Fibroblast of skin of left biceps (primary cell): ENCODE results near the gene NCOA4.
"Not testable (repeated sequence)": the region's sequence is repeated elsewhere in the genome, so short reads cannot be mapped to it uniquely, and the experiment has no call there.

Experiments used
- DNase-seq, 2 experiments: peaks; one replicate each; pipeline ENCODE4 v3.0.0-alpha.2; 2013; ENCODE audit warnings: low read depth in 2 of 2

The NCOA4 gene

GRCh38 chr10:46019569-46020343 is 10.7 kb downstream of the NCOA4 start:
- DNase-seq: no peak

- DNase-seq: no peak
These were observed 11.3 kb downstream of the NCOA4 start for GRCh38 chr10:46019177-46019528.

GRCh38 chr10:46018453-46019176 is 11.8 kb downstream of the NCOA4 start:
- no peak for DNase-seq

DNA sequence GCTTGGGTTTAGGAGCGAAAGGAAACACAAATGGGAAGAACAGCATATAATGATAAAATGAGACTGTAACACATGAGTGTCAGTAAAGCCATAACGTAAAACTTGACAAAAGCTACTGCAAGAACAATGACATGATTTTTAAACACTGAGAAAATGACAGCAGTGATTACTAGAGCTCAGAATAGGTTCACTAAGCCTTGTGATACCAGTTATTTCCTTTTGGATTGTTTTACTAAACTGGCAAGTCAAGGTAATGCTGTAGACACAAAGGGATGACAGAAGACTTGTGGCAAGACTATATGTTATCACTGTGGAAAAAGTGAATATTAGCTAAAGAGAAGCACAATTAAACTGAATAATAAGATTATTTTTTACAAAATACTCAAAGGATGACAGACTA is 12.7 kb downstream of the NCOA4 start:
- DNase-seq: no peak

DNA sequence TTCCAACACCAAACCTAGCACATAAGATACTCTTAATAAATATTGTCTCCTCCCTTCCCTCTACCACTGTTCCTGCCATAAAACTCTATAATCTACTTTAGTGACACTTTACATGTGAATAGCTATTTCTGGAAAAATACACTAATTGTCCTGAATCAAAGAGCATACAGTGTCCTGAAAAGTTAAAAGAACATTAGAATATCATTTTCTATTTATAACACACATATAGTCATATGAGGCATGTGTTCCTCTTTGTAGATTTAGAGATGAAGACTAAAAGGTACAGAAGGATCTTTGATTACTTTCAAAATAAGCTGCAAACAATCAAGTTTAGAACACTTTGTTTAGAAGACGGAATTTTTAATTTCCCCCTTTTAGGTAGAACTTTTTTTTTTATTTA is 13.6 kb downstream of the NCOA4 start:
- DNase-seq: no peak

GRCh38 chr10:46016190-46016589 is 14.2 kb downstream of the NCOA4 start:
- no peak for DNase-seq

DNA sequence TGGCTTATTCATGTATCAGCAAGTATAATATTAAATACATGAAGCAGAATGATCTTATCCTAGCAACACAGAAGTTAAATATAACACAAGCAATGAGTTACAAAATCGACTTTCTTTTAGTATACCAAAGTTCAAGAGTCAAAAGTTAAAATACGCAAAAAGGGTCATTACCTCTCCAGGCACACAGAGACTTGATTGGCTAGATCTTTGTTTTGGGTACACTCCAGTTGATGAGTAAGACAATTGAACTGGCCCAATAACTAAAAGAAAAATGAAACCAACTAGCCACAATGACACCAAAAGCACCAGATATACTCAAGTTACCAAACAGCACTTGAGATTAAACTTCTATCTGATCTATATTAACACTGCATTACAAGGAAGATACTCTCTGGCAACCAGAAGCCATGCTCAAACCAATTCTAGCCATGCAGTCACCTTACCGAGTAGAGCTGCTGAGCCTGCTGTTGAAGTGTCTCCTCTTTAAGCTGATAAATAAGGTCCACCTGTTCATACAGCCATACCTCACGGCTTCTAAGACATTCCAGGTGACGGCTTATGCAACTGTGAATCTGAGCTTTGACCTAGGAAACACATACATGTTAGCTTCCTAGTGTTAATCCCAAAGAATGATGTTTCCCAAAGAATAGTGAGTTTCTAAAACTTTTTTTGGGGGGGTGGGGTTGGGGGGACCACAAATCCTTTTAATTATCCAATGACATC is 15.6 kb downstream of the NCOA4 start:
- no peak for DNase-seq

GRCh38 chr10:46014206-46014605 is 16.2 kb downstream of the NCOA4 start:
- no peak for DNase-seq

- DNase-seq: no peak
These were observed 17.7 kb downstream of the NCOA4 start for GRCh38 chr10:46012746-46013145.

DNA sequence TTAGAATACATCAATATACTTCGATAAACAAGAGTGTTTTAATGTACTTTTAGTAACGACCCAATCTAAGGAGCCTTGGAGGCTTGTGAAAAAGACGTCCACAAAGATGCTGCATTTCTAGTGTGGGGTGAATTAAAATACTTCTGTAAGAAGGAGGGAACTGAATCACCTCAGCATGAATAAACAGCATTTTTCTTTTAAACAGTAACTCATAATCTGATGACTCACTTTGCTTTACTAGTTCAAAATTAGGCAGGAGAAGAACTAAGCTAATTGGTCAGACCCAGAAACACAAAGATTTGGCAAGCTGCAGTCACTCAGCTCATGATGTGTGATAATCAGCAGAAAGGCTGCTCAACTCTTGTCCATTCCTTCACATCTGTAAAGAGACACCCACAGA is 24.2 kb downstream of the NCOA4 start:
- peak in 1 of 2 experiments; percentile 49 for DNase-seq

GRCh38 chr10:46005383-46005782 is 25.0 kb downstream of the NCOA4 start:
- no peak for DNase-seq

DNA sequence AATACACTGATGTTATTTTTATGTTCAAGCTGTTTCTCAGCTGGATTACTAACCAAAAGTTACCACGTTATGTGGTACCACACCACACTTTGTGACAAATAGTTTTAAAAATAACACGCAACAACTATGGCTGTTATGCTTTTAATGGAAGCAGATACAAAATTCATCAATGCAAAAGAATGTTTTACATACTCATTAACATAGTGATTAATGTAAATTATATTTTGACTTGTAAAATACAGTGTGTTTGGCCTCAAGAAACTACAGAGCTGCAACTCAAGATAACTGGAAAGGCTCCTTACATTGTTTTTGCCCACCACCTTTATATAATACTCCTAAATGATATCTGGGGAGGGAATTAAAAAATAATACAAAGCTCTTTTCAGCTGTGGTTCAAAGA is 25.5 kb downstream of the NCOA4 start:
- no peak for DNase-seq

DNA sequence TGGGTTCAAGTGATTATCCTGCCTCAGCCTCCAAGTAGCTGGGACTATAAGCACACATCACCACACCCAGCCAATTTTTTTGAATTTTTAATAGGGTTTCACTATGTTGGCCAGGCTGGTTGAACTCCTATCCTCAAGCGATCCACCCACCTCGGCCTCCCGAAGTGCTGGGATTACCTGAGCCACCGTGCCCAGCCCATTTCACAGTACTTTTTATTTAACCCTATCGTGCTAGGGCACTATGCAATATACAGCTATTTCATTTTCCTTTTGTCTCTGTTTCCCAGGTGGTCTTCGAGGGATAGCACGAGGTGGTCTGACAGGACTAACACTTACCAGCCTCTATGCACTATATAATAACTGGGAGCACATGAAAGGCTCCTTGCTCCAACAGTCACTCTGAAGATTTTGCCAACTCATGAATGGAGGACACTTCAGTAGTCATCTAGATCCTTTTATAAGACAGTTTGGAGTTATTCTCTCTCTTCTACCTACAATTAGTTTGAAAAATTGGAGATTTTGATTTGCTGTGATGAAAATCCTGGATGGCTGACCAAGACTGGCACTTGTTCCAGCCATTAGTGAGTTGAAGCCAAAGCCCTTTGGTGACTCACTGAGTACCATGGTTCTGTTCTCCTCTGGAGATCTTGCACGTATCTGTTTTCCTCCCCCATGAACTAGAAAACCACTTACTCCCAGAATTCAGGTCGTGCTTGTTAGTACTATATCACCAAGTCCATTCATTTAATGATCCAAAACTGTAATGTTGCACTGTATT is 27.3 kb downstream of the NCOA4 start:
- DNase-seq: no peak

- not testable (repeated sequence) for DNase-seq
These were observed 28.2 kb downstream of the NCOA4 start for GRCh38 chr10:46002189-46002687.

GRCh38 chr10:46001187-46001756 is 29.2 kb downstream of the NCOA4 start:
- no peak for DNase-seq

DNA sequence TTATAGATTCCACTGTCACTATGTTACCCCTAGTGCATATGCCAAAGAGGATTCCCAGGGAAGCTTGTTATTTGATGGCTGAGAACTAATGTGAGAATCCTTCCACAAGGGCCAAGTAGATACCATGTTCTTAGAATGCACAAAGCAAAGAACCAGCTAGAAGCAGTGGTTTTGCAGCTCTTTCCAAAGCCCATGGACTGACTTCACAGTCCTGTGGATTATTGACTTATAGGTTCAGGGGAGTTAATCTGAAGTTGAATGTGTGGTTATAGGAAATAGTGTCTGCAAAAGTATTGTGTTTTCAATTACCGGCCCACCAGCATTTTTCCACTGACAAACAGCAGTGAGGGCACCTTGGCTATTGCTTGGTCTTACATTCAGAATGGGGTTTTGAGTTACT is 29.9 kb downstream of the NCOA4 start:
- DNase-seq: no peak

DNA sequence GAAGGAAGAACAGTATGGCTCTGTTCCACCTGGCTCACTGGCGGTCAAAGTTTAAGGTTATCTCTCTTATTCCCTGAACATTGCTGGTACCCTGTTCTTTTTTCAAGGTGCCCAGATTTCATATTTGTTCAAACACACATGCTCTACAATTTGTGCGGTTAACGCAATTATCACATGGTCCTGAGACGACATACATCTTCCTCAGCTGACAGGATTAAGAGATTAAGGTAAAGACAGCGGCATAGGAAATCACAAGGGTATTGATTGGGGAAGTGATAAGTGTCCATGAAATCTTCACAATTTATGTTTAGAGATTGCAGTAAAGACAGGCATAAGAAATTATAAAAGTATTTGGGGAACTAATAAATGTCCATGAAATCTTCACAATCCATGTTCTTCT is 30.5 kb downstream of the NCOA4 start:
- not testable (repeated sequence) for DNase-seq

GRCh38 chr10:45997994-45998763 is 32.2 kb downstream of the NCOA4 start:
- DNase-seq: no peak

DNA sequence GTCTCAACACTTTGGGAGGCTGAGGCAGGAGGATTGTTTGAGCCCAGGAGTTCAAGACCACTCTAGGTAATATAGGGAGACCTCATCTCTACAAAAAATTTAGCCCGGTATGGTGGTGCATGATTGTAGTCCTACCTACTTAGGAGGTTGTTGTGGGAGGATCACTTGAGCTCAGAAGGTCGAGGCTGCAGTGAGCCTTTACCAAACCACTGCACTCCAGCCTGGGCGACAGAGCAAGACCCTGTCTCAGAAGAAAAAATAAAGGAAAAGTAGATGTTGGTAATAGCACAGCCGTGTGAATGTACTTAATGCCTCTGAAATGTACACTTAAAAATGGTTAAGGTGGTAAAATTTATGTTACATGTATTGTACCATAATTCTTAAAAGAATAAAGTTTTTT is 32.9 kb downstream of the NCOA4 start:
- DNase-seq: no peak

- not testable (repeated sequence) for DNase-seq
These were observed 44.8 kb downstream of the NCOA4 start for GRCh38 chr10:45985590-45985989.

DNA sequence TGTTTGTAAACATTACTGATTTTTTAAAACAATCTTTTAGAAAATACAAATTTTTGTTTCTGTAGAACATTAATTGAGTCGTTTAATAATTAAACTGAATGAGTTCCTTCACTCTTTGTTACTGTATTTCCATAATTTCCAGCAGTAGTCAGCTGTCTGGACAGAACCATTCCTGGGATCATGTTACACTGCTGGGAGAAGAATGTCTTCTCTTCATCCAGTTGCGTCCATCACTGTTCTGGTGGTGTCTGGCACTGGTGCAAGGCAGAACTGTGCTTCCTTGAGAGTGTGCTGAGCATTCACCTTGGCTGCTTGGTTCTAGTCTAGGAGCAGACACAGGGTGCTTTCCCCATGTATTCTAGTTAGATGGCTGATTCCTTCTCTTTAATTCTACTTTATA is 46.0 kb downstream of the NCOA4 start:
- not testable (repeated sequence) for DNase-seq
